DMS79 (cell line): ENCODE results near the gene ASTN2.

Source experiments
- DNase-seq: peaks from one replicate; lab custom pipeline; 2025; lab: John Stamatoyannopoulos, UW

ASTN2 gene

GRCh38 chr9:116569111-116569510 lies 845.7 kb downstream of the ASTN2 start:
- no peak for DNase-seq

DNA sequence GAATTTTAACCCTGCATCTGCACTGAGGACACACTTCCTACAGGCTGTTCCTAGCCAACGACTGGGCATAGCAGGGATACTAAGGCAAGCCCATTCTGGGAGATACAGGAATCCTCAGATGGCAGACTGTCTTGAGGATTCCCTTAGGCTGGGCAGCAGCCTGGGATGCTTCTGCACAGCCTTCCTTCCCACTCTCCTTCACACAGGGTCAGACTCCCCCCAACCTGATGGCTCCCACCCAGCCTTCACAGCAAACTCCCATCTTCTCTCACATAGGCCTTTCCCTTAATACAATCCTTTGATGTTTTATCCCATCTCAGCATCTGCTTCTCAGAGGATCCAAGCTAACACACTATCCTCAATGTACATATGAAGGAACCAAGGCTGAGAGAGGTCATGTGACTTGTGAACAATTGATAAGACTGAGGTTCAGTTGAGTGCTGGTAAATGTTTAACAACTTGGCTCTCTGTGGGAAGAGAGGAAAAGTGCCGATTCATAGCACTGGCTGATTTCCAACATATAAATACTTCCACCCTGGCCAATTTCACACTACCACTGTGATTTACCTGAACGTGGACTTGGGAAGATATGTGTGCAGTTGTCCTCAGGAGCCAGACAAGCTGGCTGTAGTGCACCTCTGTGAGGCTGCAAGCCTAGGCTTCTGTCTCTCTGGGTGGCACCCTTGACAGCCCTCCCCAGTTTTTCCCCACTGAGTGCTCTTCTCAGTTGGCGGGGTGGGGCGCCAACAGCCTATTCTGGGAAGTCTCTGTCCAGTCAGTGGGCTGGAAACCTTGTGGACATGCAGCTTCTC lies 848.0 kb downstream of the ASTN2 start:
- DNase-seq, result no peak

- DNase-seq, result no peak
Measured at GRCh38 chr9:116565986-116566385, 848.9 kb downstream of the ASTN2 start.

DNA sequence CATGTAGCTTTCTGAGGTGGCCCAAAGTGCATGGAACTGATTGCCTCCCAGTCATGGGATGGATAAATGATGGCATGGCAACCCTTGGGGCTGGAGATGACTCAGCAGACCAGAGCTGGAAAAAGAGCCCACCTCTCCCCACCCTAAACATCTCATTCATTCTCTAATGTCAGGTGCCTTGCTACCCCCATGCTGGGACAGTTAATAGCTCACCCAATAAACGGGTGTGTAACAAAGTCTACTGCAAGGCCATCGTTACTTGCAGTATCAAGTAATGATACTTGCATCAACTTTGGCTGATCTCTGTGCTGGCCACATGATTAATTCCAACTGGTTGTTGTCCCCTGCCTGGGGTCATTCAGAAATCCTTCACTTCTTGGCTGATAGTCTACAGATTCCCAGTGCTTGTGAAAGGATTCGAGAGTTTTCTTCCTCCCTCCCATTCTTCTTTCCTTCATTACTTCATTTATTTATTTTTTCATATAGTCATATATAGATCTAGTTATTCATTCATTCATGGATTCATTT lies 850.5 kb downstream of the ASTN2 start:
- DNase-seq, result no peak

- DNase-seq, result no peak
Measured at GRCh38 chr9:116558818-116559540, 855.9 kb downstream of the ASTN2 start.

- DNase-seq, result no peak
Measured at GRCh38 chr9:116558035-116558434, 856.8 kb downstream of the ASTN2 start.

DNA sequence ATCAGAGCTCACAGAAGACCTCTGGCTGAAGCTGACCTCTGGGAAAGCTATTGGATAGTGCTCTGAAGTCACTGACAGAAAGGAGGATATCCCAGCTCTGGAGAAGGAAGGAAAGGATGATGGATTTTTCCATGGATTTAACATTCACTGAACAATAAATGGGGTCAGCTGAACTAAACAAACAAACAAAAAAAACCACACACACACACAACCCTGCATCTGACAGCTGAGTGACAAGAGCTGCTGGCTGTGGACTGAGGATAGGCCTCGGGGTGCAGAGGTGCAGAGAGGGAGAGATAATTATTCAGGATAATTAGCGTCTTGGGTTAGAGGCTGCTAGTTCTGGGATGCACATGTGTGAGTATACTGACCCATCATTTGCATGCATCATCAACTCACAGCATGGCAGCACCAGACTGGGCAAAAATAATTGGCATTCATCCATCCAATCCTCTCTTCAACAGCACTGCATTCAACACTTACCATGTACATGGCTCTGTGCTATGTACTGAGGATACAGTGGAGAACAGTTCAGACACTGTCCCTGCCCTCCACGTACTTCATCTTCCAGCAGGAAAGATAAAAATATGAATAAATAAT lies 859.2 kb downstream of the ASTN2 start:
- DNase-seq, result no peak

GRCh38 chr9:116555119-116555518 lies 859.7 kb downstream of the ASTN2 start:
- DNase-seq, result no peak

DNA sequence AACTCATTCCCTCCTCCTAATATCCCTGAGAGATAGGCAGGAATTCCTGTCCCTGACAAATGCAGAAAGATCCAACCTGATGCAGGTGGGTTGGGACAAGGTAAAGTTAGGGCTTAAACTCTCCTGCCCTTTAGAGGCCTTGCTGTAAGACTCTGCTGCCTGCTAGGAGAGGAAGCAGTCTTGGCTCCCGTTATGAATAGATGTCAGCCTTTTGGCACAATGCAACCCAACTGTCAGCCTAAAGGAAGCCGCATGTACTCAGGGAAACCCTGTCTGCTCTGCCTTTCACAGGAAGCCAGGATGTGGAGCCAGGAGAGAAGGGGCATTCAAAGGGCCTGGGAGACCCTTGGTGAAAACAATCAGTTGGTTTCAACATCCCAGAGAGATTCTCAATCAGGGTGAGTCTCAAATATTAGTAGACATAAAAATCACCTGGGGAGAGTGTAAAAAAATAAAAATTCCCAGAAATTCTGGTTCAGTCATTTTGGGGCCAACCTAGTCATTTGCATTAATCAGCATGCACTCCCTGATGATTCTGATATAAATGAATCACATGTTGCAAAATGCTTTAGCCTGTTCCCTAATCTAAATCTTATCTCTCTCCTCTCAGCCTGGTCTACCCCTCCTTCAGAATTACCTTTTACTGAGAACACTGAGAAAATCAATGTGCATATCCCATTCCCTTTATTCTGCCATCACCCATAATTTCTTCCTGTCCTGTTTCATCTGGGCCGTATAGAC lies 864.0 kb downstream of the ASTN2 start:
- no peak for DNase-seq

GRCh38 chr9:116549786-116550660 lies 864.8 kb downstream of the ASTN2 start:
- no peak for DNase-seq

DNA sequence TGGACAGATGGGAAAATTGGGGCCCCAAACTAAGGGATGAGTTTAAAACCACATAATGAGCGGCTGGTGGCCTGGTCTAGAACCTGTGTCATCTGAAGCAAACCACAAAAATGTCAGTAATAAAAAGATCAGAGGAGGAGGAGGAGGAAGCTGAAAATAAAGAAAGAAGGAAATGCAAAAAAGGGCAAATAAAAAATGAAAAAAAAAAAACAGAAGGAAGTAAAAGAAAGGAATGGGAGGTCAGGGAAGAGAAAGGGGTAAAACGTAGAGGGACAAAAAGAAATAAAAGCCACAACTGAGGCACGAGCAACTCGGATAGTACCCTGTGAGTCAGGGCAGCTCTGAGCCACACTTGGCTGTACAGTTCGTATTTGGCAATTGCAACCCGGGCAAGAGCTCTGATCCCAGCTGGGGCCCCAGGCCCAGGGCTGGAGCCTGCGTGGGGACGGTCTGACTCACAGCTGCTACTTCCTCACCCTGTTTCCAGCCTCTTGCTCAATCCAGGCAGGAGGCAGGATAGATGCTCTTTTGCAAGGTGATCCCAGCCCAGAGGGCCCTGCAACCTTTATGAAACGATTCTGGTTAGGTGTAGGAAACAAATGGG lies 865.7 kb downstream of the ASTN2 start:
- DNase-seq, result no peak

DNA sequence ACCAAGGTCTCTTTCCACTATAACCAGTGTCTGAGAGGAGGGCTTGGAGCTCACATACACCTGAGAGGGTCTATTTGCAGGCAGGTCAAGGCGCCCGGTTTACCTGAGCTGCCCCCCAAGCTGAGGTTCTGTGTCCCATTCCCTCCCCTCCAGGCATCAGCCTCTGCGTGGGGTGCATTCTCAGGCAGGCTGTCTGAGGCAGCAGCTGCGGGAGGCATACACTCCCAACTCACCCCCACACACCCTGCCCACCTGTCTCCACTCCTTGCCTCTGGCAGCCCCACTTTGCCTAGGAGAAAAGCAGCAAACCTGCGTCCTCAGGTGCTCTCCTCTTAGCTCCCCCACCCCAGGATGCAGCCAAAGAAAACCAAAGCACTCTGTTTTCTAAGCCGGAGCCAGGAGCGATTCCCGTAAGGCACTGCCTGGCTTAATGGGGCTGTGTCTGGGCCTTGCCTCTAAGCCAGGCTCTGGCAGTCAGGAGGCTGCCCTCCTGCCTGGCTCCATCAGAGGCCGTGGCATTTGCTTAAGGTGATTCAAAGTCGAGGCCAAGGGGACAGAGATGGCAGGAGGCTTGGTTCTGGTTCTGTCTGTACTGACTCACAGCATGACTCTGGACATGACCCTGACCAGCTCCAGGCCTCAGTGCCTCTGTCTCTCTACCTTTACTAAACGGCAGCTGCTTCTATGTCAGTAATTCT lies 867.0 kb downstream of the ASTN2 start:
- DNase-seq, result no peak

DNA sequence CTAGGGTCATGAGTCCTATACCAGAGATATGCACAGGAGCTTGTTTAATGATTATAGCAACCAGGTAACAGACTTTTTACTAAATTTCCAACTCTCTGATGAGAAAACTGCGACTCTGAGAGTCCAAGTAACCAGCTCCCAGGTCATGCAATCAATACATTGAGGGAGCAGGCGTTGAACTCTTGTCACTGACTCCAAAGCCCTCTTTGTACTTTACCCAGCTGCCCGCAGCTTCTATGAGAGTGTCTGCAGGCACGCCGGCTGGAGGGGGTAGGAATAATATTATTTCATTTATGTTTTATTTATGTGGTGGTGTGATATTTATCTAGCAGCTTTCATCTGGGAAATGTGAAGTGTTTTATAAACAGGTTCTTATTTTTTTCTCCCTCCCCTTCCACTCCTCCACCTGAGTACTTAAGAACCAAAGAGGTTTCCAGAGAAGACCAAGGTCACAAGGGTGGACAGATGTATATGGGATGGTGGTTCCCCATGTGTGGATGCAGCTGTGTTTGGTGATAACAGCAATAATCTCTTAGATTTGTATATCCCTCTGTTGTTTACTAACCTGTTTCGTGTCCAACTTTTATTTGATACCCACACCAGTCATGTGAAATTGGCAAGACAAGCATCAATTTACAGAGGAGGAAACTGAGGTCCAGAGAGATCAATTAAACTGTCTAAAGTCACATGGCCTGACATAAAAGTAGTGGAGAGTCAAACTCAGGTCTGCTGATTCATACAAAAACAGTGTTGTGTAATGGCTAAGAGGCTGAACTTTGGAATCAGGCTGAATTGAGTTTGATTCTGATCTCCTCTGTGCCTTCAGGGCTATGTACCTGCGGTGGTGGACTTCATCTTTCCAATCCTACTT lies 867.9 kb downstream of the ASTN2 start:
- DNase-seq, result no peak

GRCh38 chr9:116544896-116545295 lies 870.0 kb downstream of the ASTN2 start:
- no peak for DNase-seq

- DNase-seq, result no peak
Measured at GRCh38 chr9:116543731-116544400, 871.0 kb downstream of the ASTN2 start.

DNA sequence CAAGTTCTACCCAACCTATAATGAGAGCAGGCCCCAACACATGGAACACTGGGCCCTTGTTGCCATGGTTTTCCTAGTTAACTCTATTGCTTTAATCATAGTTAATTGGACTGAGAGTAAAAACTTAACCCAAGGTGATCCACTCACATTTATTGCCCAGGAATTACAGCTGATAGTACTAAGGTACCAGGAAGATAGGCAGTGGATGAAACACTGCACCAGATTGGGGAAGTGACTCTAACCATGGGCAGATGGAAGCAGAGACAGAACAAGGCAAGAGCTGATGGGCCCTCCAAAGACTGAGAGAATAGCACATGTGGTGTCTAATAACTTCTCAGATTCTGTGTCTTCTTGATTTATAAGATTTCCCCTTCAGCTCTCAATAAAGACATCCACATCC lies 873.5 kb downstream of the ASTN2 start:
- no peak for DNase-seq

GRCh38 chr9:116539549-116539948 lies 875.3 kb downstream of the ASTN2 start:
- no peak for DNase-seq

GRCh38 chr9:116525611-116526010 lies 889.2 kb downstream of the ASTN2 start:
- DNase-seq, result no peak
